ENCODE measurements around the gene KCNJ11. TPM values are rescaled to one million over a fixed set of nuclear protein-coding genes. Genes with fewer than 3 reads are reported as not detected.

The KCNJ11 gene
- total and polyA plus RNA-seq, 2 of the 4 experiments (the other 2 are of a cell fraction), result not detected

- Histone ChIP-seq H3K14ac (replicated peaks; ENCODE audit: low read depth, low read length) (no peak overlapping the region), H3K27me3 (ENCODE audit: control insufficient read depth, insufficient read depth, low read length) (peaks cover 11% of the 10 kb centered on the region), H2BK20ac (ENCODE audit: low read depth, low read length) (no peak overlapping the region), H3K4me3 (ENCODE audit: insufficient read depth, low read depth, low read length) (no peak overlapping the region), H2AK5ac (ENCODE audit: low read depth, low read length) (no peak overlapping the region), H3K9ac (ENCODE audit: low read depth, low read length) (no peak overlapping the region), H2AFZ (replicated peaks; ENCODE audit: low read length, poor library complexity) (no peak overlapping the region), H3K36me3 (ENCODE audit: control insufficient read depth, insufficient read depth, low read length) (no peaks in the 10 kb centered on the region), H3K9me3 (ENCODE audit: control insufficient read depth, insufficient read depth, low read length) (no peaks in the 10 kb centered on the region), H3K27ac (ENCODE audit: insufficient read depth, low read length) (no peak overlapping the region), H2BK5ac (ENCODE audit: low read depth, low read length, poor library complexity, severe bottlenecking) (no peak overlapping the region), H3K4me2 (ENCODE audit: low read depth, low read length) (no peak overlapping the region), H3K23ac (ENCODE audit: low read depth, low read length) (no peak overlapping the region), H4K91ac (ENCODE audit: insufficient read depth, low read depth, low read length) (no peak overlapping the region), H3K79me1 (ENCODE audit: low read depth in 1 of 2, low read length in 2 of 2) (no peaks in the 10 kb centered on the region), H3K18ac (ENCODE audit: low read depth, low read length) (no peak overlapping the region), H3K9me1 (ENCODE audit: insufficient read depth, low read length) (no peaks in the 10 kb centered on the region), H4K20me1 (ENCODE audit: insufficient read depth, low read length) (no peaks in the 10 kb centered on the region), H3K4me1 (ENCODE audit: control insufficient read depth, insufficient read depth, low read length) (no peaks in the 10 kb centered on the region), H3K56ac (ENCODE audit: extremely low read depth, insufficient read depth, low read length) (no peak overlapping the region), H3K4ac (ENCODE audit: low read depth, low read length) (no peak overlapping the region), H2BK120ac (ENCODE audit: low read depth, low read length) (no peak overlapping the region), H4K8ac (ENCODE audit: low read depth in 2 of 2, low read length in 2 of 2) (no peak overlapping the region), H4K5ac (ENCODE audit: low read depth, low read length) (no peak overlapping the region), H2AK9ac (replicated peaks; ENCODE audit: low read depth, low read length, poor library complexity) (no peak overlapping the region), H2BK15ac (ENCODE audit: low read depth, low read length) (no peak overlapping the region)
- no TSS peak for BruUV-seq (replicated peaks)
- TF ChIP-seq CEBPB (IDR thresholded peaks at IDR 0.05; ENCODE audit: low read depth, low read length) (no peak), POLR2A (IDR thresholded peaks at IDR 0.05; ENCODE audit: low read depth, low read length) (no peak), MAFK (IDR thresholded peaks at IDR 0.05; ENCODE audit: low read depth, low read length) (no peak), RFX5 (IDR thresholded peaks at IDR 0.05; ENCODE audit: low read depth, low read length) (no peak), CHD1 (IDR thresholded peaks at IDR 0.05; ENCODE audit: low read depth, low read length) (no peak), NFE2L2 (IDR thresholded peaks at IDR 0.05; ENCODE audit: low read depth, low read length) (no peak), ELK1 (IDR thresholded peaks at IDR 0.05; ENCODE audit: borderline replicate concordance, low read depth, low read length) (no peak), MXI1 (IDR thresholded peaks at IDR 0.05; ENCODE audit: borderline replicate concordance, low read depth, low read length) (no peak), CTCF (conservative IDR thresholded peaks at IDR 0.05; ENCODE audit: low read depth, low read length) (no peak), MAZ (IDR thresholded peaks at IDR 0.05; ENCODE audit: borderline replicate concordance, low read depth, low read length) (no peak), RCOR1 (IDR thresholded peaks at IDR 0.05; ENCODE audit: insufficient replicate concordance, low read length) (no peak), BHLHE40 (IDR thresholded peaks at IDR 0.05; ENCODE audit: low read depth, low read length) (no peak), USF2 (IDR thresholded peaks at IDR 0.05; ENCODE audit: low read depth, low read length) (no peak), SMC3 (IDR thresholded peaks at IDR 0.05; ENCODE audit: low read depth, low read length) (no peak), FOS (IDR thresholded peaks at IDR 0.05; ENCODE audit: low read depth, low read length) (no peak), RAD21 (IDR thresholded peaks at IDR 0.05; ENCODE audit: low read length) (no peak)
- no peak for DNase-seq
- POLR2A ChIA-PET (ENCODE audit: unreplicated experiment), result no interaction called here
- WGBS, 2 experiments (ENCODE audit: extremely low coverage in 2 of 2, insufficient read length in 1 of 2), result 50% methylated on average over 1 of the region's 11 CpGs; no CpG with 5 or more reads in 1 of the 2 experiments
- intact Hi-C loops (cut with micrococcal nuclease) (no loop called here), in situ Hi-C loops (cut with MboI; ENCODE audit: low sequenced_read_pairs) (no loop called here), dilution Hi-C loops (cut with HindIII; ENCODE audit: low sequenced_read_pairs, unreplicated experiment) (no loop called here)
- CTCF ChIA-PET, result no interaction called here
- ATAC-seq (ENCODE audit: low read depth), result no peak
These were observed 39.8 kb upstream of the KCNJ11 start for GRCh38 chr11:17428261-17428660.
